ENCODE measurements around the gene CD300A.

DNA sequence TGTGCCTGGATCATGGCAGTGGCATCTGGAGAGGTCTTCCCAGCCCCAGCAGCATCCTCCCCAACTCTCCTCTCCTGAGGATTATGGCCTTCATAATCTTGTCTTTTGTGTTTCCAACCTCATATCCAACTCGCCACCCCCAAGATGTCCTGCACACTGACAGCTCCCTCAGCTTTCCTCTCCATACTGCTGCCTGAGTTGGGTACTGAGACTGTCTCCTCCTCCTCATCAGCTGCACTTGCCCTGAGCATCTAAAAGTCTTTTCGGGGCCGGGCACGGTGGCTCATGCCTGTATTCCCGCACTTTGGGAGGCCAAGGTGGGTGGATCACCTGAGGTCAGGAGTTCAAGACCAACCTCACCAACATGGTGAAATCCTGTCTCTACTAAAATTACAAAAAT lies 62.8 kb downstream of the CD300A start:
- no peak for TF ChIP-seq EZH2 (IDR thresholded peaks at IDR 0.05; ENCODE audit: low read length, missing control alignments)
- no peak for TF ChIP-seq CTCF (conservative IDR thresholded peaks at IDR 0.05 in 1 of 2, IDR thresholded peaks at IDR 0.05 in 1 of 2; ENCODE audit: low read depth in 1 of 2, low read length in 2 of 2)
